Measurements from ENCODE around the gene CPN2.

DNA sequence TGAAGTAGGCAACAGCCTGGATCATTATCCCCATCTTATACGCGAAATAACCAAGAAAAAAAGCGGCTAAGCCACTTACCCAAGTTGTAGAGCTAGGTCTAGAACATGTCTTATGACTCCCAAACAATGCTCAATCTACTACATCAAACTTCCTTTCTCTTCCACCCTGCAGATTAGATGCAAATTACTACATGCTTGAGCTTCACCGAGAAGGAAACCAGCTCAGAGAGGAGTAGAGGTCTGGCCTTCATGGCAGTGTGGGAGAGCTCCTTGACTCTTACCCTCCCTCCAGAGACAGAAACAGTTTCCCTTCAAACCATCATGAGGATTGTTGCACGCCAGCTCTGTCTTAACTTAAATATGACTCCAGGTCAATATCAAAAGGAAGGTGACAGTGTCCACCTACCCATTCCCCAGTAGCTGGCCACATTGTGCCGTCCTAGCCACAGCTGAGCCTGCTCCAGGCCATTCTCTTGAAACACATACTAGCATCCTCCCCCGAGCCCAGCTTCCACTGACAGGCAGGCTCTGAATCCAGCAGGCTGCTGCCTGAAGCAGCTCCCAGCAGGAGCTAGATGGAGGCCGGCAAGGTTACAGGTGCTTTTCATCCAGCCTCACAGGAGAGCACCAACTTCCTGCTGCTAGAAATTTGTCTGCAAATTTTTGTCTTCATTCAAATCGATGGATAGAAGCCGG lies 56.8 kb downstream of the CPN2 start:
- TF ChIP-seq, protein P1, sequence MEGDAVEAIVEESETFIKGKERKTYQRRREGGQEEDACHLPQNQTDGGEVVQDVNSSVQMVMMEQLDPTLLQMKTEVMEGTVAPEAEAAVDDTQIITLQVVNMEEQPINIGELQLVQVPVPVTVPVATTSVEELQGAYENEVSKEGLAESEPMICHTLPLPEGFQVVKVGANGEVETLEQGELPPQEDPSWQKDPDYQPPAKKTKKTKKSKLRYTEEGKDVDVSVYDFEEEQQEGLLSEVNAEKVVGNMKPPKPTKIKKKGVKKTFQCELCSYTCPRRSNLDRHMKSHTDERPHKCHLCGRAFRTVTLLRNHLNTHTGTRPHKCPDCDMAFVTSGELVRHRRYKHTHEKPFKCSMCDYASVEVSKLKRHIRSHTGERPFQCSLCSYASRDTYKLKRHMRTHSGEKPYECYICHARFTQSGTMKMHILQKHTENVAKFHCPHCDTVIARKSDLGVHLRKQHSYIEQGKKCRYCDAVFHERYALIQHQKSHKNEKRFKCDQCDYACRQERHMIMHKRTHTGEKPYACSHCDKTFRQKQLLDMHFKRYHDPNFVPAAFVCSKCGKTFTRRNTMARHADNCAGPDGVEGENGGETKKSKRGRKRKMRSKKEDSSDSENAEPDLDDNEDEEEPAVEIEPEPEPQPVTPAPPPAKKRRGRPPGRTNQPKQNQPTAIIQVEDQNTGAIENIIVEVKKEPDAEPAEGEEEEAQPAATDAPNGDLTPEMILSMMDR (IDR thresholded peaks at IDR 0.05), result no peak
- TF ChIP-seq POLR2A (IDR thresholded peaks at IDR 0.05), result no peak

Data from uterus (tissue), 2 donors.